ENCODE data around the gene FGF22.

DNA sequence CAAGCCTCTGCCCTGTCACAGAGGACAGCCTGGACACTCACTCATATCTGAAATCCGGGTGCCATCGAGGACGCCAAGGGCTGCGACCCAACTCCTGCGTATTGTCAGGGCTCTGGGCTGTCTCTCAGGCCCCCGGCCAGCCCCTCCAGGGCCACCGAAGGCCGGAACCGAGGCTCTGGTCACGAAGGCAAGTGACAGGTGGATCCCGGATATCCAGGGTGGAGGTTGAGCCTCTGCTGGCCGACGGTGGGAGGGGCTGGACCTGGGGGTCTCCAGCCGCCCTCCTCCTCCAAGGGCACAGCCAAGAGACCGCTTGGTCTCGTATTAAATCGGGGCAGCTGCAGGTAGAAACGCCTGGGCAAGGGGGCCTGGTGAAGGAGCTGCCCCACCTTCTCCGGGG, 17.9 kb downstream of the FGF22 start:
- TF ChIP-seq, protein P1, sequence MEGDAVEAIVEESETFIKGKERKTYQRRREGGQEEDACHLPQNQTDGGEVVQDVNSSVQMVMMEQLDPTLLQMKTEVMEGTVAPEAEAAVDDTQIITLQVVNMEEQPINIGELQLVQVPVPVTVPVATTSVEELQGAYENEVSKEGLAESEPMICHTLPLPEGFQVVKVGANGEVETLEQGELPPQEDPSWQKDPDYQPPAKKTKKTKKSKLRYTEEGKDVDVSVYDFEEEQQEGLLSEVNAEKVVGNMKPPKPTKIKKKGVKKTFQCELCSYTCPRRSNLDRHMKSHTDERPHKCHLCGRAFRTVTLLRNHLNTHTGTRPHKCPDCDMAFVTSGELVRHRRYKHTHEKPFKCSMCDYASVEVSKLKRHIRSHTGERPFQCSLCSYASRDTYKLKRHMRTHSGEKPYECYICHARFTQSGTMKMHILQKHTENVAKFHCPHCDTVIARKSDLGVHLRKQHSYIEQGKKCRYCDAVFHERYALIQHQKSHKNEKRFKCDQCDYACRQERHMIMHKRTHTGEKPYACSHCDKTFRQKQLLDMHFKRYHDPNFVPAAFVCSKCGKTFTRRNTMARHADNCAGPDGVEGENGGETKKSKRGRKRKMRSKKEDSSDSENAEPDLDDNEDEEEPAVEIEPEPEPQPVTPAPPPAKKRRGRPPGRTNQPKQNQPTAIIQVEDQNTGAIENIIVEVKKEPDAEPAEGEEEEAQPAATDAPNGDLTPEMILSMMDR (IDR thresholded peaks at IDR 0.05), result no peak
- TF ChIP-seq ESRRA (IDR thresholded peaks at IDR 0.05; ENCODE audit: borderline replicate concordance, low read length) (no peak), CEBPB (IDR thresholded peaks at IDR 0.05) (no peak), MAFK (IDR thresholded peaks at IDR 0.05; ENCODE audit: partially characterized antibody) (no peak), JUN (IDR thresholded peaks at IDR 0.05) (no peak), RAD21 (conservative IDR thresholded peaks at IDR 0.05 in 1 of 2, IDR thresholded peaks at IDR 0.05 in 1 of 2) (no peak), NFE2L2 (conservative IDR thresholded peaks at IDR 0.05; ENCODE audit: low read length) (no peak)
- TF ChIP-seq, protein P2, sequence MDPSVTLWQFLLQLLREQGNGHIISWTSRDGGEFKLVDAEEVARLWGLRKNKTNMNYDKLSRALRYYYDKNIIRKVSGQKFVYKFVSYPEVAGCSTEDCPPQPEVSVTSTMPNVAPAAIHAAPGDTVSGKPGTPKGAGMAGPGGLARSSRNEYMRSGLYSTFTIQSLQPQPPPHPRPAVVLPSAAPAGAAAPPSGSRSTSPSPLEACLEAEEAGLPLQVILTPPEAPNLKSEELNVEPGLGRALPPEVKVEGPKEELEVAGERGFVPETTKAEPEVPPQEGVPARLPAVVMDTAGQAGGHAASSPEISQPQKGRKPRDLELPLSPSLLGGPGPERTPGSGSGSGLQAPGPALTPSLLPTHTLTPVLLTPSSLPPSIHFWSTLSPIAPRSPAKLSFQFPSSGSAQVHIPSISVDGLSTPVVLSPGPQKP (IDR thresholded peaks at IDR 0.05; ENCODE audit: low read depth, low read length), result no peak
- TF ChIP-seq, protein P3, sequence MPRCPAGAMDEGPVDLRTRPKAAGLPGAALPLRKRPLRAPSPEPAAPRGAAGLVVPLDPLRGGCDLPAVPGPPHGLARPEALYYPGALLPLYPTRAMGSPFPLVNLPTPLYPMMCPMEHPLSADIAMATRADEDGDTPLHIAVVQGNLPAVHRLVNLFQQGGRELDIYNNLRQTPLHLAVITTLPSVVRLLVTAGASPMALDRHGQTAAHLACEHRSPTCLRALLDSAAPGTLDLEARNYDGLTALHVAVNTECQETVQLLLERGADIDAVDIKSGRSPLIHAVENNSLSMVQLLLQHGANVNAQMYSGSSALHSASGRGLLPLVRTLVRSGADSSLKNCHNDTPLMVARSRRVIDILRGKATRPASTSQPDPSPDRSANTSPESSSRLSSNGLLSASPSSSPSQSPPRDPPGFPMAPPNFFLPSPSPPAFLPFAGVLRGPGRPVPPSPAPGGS (IDR thresholded peaks at IDR 0.05), result no peak
